CD8-positive, alpha-beta memory T cell (primary cell): ENCODE results near the gene NUP50. TPM values are rescaled to one million over a fixed set of nuclear protein-coding genes. Genes with fewer than 3 reads are reported as not detected.
A peak's percentile ranks its signal among the peaks of the same experiment; 100 is the strongest.

Experiments
- CTCF ChIA-PET: fragments of 350-600 bp; sonication (Branson Sonifier 250); formaldehyde crosslinking; loops from one replicate; lab custom pipeline; 2021; ENCODE audit warnings: antibody characterized with exemption; lab: Charles Lee
- POLR2A ChIA-PET: fragments of 350-600 bp; sonication (Branson Sonifier 250); formaldehyde crosslinking; loops from one replicate; lab custom pipeline; 2021; ENCODE audit warnings: antibody characterized with exemption; lab: Charles Lee
- DNase-seq, 5 donors: peaks; one replicate each; pipeline versions ENCODE4 v3.0.0 to v3.0.0-alpha.2; 2020 to 2022; ENCODE audit warnings: mixed read lengths in 1 of 5
- H3K27ac ChIP-seq: one replicate; pipeline ENCODE4 v1.7.0; 2013; ENCODE audit warnings: low read depth, mild to moderate bottlenecking, low read length, moderate library complexity
- H3K27me3 ChIP-seq: 2 replicates; pipeline ENCODE4 v1.7.0; 2013; ENCODE audit warnings: low read length, mild to moderate bottlenecking; ENCODE audit not compliant: insufficient read depth, poor library complexity, severe bottlenecking
- H3K36me3 ChIP-seq: 2 replicates; pipeline ENCODE4 v1.7.0; 2013; ENCODE audit warnings: mild to moderate bottlenecking, low read length, moderate library complexity; ENCODE audit not compliant: insufficient read depth
- H3K4me1 ChIP-seq: 2 replicates; pipeline ENCODE4 v1.7.0; 2013; ENCODE audit warnings: mild to moderate bottlenecking, low read length, moderate library complexity; ENCODE audit not compliant: insufficient read depth
- H3K4me3 ChIP-seq: 2 replicates; pipeline ENCODE4 v1.7.0; 2013; ENCODE audit warnings: mild to moderate bottlenecking, low read length
- H3K9me3 ChIP-seq: 2 replicates; pipeline ENCODE4 v1.7.0; 2013; ENCODE audit warnings: mild to moderate bottlenecking, low read length
- H3K27ac Mint-ChIP-seq, 8 donors: one replicate each; pipeline ENCODE4 v1.8.0; 2020 to 2021; ENCODE audit warnings: mixed read lengths in 8 of 8, mild to moderate bottlenecking in 6 of 8, inconsistent platforms in 3 of 8, moderate library complexity in 3 of 8
- H3K27me3 Mint-ChIP-seq, 2 donors: one replicate each; pipeline ENCODE4 v1.8.0; 2020 to 2021; ENCODE audit warnings: mixed read lengths in 2 of 2, mild to moderate bottlenecking in 1 of 2, moderate library complexity in 1 of 2
- H3K36me3 Mint-ChIP-seq, 3 donors: one replicate each; pipeline ENCODE4 v1.8.0; 2020 to 2021; ENCODE audit warnings: mixed read lengths in 3 of 3, inconsistent platforms in 1 of 3, mild to moderate bottlenecking in 1 of 3
- H3K4me1 Mint-ChIP-seq, 3 donors: one replicate each; pipeline ENCODE4 v1.8.0; 2020 to 2021; ENCODE audit warnings: mixed read lengths in 3 of 3, inconsistent platforms in 1 of 3, mild to moderate bottlenecking in 1 of 3
- H3K4me3 Mint-ChIP-seq, 7 donors: one replicate each; pipeline ENCODE4 v1.8.0; 2020 to 2021; ENCODE audit warnings: mixed read lengths in 7 of 7, mild to moderate bottlenecking in 6 of 7, moderate library complexity in 4 of 7, inconsistent platforms in 2 of 7
- H3K9me3 Mint-ChIP-seq, 5 donors: one replicate each; pipeline ENCODE4 v1.8.0; 2020 to 2022; ENCODE audit warnings: mixed read lengths in 5 of 5, mild to moderate bottlenecking in 3 of 5, moderate library complexity in 2 of 5, inconsistent platforms in 1 of 5
- polyA plus RNA-seq: library from polyadenylated mRNA; unstranded; fragments of 300-500 nt; fragmentation: Illumina TruSeq; gene quantifications from one replicate; pipeline ENCODE4 v1.2.3, GENCODE V29; 2021
- total RNA-seq, 2 experiments: library from RNA; stranded (reverse); gene quantifications; one replicate each; pipeline ENCODE4 v1.2.3, GENCODE V29; 2021

Gene NUP50
- total and polyA plus RNA-seq, 3 experiments from 2014 or later = 63.4 to 172 (median 170) TPM

GRCh38 chr22:45230026-45230721 lies 66.4 kb downstream of the NUP50 start:
- no peak overlapping the region for H3K27ac Mint-ChIP-seq
- no peaks in the 10 kb centered on the region for H3K27me3 Mint-ChIP-seq
- Histone ChIP-seq H3K4me3 (no peak overlapping the region), H3K4me1 (no peaks in the 10 kb centered on the region), H3K27ac (no peak overlapping the region), H3K9me3 (no peaks in the 10 kb centered on the region), H3K27me3 (no peaks in the 10 kb centered on the region), H3K36me3 (no peaks in the 10 kb centered on the region)
- H3K4me1 Mint-ChIP-seq = peaks cover 0 to 33% (median 12%) of the 10 kb centered on the region in 3 donors
- ChIA-PET CTCF (interaction anchor here (0.7 kb wide), 1 partner anchor 22 kb away, joined by 3 read pairs; no protein-coding TSS in a partner anchor), POLR2A (no interaction called here)
- DNase-seq = no peak
- H3K9me3 Mint-ChIP-seq = no peaks in the 10 kb centered on the region
- H3K4me3 Mint-ChIP-seq = no peak overlapping the region
- peaks cover 0 to 17% (median 0%) of the 10 kb centered on the region in 3 donors for H3K36me3 Mint-ChIP-seq

- H3K27ac Mint-ChIP-seq = peak overlapping the region in 1 of 8 donors; percentile 68
- H3K36me3 Mint-ChIP-seq = peaks cover 0 to 17% (median 0%) of the 10 kb centered on the region in 3 donors
- H3K4me3 Mint-ChIP-seq = no peak overlapping the region
- H3K4me1 ChIP-seq = no peaks in the 10 kb centered on the region
- H3K4me1 Mint-ChIP-seq = peaks cover 0 to 44% (median 18%) of the 10 kb centered on the region in 3 donors
- no peaks in the 10 kb centered on the region for H3K36me3 ChIP-seq
- POLR2A ChIA-PET = no interaction called here
- H3K27me3 Mint-ChIP-seq = no peaks in the 10 kb centered on the region
- CTCF ChIA-PET = no interaction called here
- H3K27me3 ChIP-seq = no peaks in the 10 kb centered on the region
- H3K9me3 ChIP-seq = no peaks in the 10 kb centered on the region
- H3K4me3 ChIP-seq = no peak overlapping the region
- H3K27ac ChIP-seq = no peak overlapping the region
- DNase-seq = no peak
- H3K9me3 Mint-ChIP-seq = no peaks in the 10 kb centered on the region
Observed at GRCh38 chr22:45231293-45231692, 67.6 kb downstream of the NUP50 start.

- Histone ChIP-seq H3K4me1 (no peaks in the 10 kb centered on the region), H3K9me3 (no peaks in the 10 kb centered on the region), H3K27ac (no peak overlapping the region), H3K4me3 (no peak overlapping the region), H3K36me3 (no peaks in the 10 kb centered on the region), H3K27me3 (no peaks in the 10 kb centered on the region)
- DNase-seq = no peak
- Mint-ChIP-seq H3K4me3 (no peak overlapping the region), H3K27me3 (no peaks in the 10 kb centered on the region), H3K27ac (peak overlapping the region in 1 of 8 donors; percentile 91), H3K9me3 (no peaks in the 10 kb centered on the region), H3K36me3 (peaks cover 0 to 24% (median 2%) of the 10 kb centered on the region in 3 donors), H3K4me1 (peaks cover 8 to 43% (median 20%) of the 10 kb centered on the region in 3 donors)
- ChIA-PET CTCF (no interaction called here), POLR2A (no interaction called here)
Observed at GRCh38 chr22:45233386-45233785, 69.7 kb downstream of the NUP50 start.

- Mint-ChIP-seq H3K4me3 (no peak overlapping the region), H3K4me1 (peaks cover 12 to 46% (median 24%) of the 10 kb centered on the region in 3 donors), H3K27ac (peak overlapping the region in 2 of 8 donors; percentile 38 to 81), H3K9me3 (no peaks in the 10 kb centered on the region), H3K27me3 (no peaks in the 10 kb centered on the region), H3K36me3 (peaks cover 0 to 28% (median 2%) of the 10 kb centered on the region in 3 donors)
- Histone ChIP-seq H3K27me3 (no peaks in the 10 kb centered on the region), H3K27ac (no peak overlapping the region), H3K4me3 (no peak overlapping the region), H3K36me3 (no peaks in the 10 kb centered on the region), H3K4me1 (no peaks in the 10 kb centered on the region), H3K9me3 (no peaks in the 10 kb centered on the region)
- ChIA-PET CTCF (no interaction called here), POLR2A (no interaction called here)
- DNase-seq = no peak
Observed at GRCh38 chr22:45233827-45234226, 70.1 kb downstream of the NUP50 start.

- peaks cover 10% of the 10 kb centered on the region for H3K4me1 ChIP-seq
- peak overlapping the region in 4 of 8 donors; percentile 29 to 68 (median 38) for H3K27ac Mint-ChIP-seq
Observed at GRCh38 chr22:45235101-45235777, 71.5 kb downstream of the NUP50 start.

GRCh38 chr22:45235851-45236342 lies 72.2 kb downstream of the NUP50 start:
- Histone ChIP-seq H3K27ac (no peak overlapping the region), H3K36me3 (no peaks in the 10 kb centered on the region), H3K27me3 (no peaks in the 10 kb centered on the region), H3K9me3 (no peaks in the 10 kb centered on the region), H3K4me3 (no peak overlapping the region), H3K4me1 (peaks cover 10% of the 10 kb centered on the region)
- no peak for DNase-seq
- Mint-ChIP-seq H3K4me3 (peak overlapping the region in 3 of 7 donors; percentile 16 to 56 (median 33)), H3K36me3 (peaks cover 0 to 32% (median 2%) of the 10 kb centered on the region in 3 donors), H3K27ac (peak overlapping the region in 3 of 8 donors; percentile 29 to 68 (median 46)), H3K4me1 (peaks cover 26 to 56% (median 33%) of the 10 kb centered on the region in 3 donors), H3K9me3 (peaks cover 0 to 2% (median 0%) of the 10 kb centered on the region in 5 donors), H3K27me3 (no peaks in the 10 kb centered on the region)
- ChIA-PET POLR2A (no interaction called here), CTCF (no interaction called here)

More at GRCh38 chr22:45235101-45235777, 71.5 kb downstream of the NUP50 start:
- Mint-ChIP-seq H3K36me3 (peaks cover 0 to 32% (median 2%) of the 10 kb centered on the region in 3 donors), H3K9me3 (peaks cover 0 to 2% (median 0%) of the 10 kb centered on the region in 5 donors), H3K4me3 (peak overlapping the region in 4 of 7 donors; percentile 16 to 56 (median 27)), H3K27me3 (no peaks in the 10 kb centered on the region), H3K4me1 (peaks cover 25 to 56% (median 33%) of the 10 kb centered on the region in 3 donors)
- no peaks in the 10 kb centered on the region for H3K27me3 ChIP-seq
- no peak overlapping the region for H3K27ac ChIP-seq
- no peak for DNase-seq
- H3K36me3 ChIP-seq = no peaks in the 10 kb centered on the region
- ChIA-PET CTCF (interaction anchor here (0.6 to 1.0 kb wide), 2 partner anchors 11 to 32 kb away, joined by 3 read pairs; no protein-coding TSS in a partner anchor), POLR2A (no interaction called here)
- H3K9me3 ChIP-seq = no peaks in the 10 kb centered on the region
- H3K4me3 ChIP-seq = no peak overlapping the region

GRCh38 chr22:45237065-45237990 lies 73.6 kb downstream of the NUP50 start:
- H3K4me3 ChIP-seq = no peak overlapping the region
- no peak overlapping the region for H3K27ac Mint-ChIP-seq
- no peaks in the 10 kb centered on the region for H3K27me3 ChIP-seq
- no peak for DNase-seq
- H3K36me3 ChIP-seq = no peaks in the 10 kb centered on the region
- H3K27ac ChIP-seq = no peak overlapping the region
- H3K4me1 ChIP-seq = peaks cover 20% of the 10 kb centered on the region
- H3K9me3 ChIP-seq = no peaks in the 10 kb centered on the region
- peaks cover 0 to 32% (median 2%) of the 10 kb centered on the region in 3 donors for H3K36me3 Mint-ChIP-seq
- H3K4me1 Mint-ChIP-seq = peaks cover 35 to 61% (median 38%) of the 10 kb centered on the region in 3 donors
- peak overlapping the region in 1 of 7 donors; percentile 80 for H3K4me3 Mint-ChIP-seq
- CTCF ChIA-PET = no interaction called here
- POLR2A ChIA-PET = no interaction called here
- H3K27me3 Mint-ChIP-seq = peaks cover 0 to 1% of the 10 kb centered on the region in 2 donors
- H3K9me3 Mint-ChIP-seq = peaks cover 0 to 2% (median 0%) of the 10 kb centered on the region in 5 donors
